ENCODE measurements around the gene SREBF1.

GRCh38 chr17:17776889-17777288 is 59.9 kb downstream of the SREBF1 start:
- no peak for TF ChIP-seq CTCF (IDR thresholded peaks at IDR 0.05)
- no peak for TF ChIP-seq POLR2A (IDR thresholded peaks at IDR 0.05)
- no peak for TF ChIP-seq EP300 (IDR thresholded peaks at IDR 0.05)

Data from tibial nerve (tissue), 4 donors.